HTERT RPE-1 (cell line): Measurements from ENCODE around the gene YAF2.
"Not testable (repeated sequence)": the region's sequence is repeated elsewhere in the genome, so short reads cannot be mapped to it uniquely, and the experiment has no call there.

Experiments
- in situ Hi-C: fragments of 300-500 bp; cut with MboI; formaldehyde crosslinking; loops from 4 replicates; pipeline ENCODE4 v1.14.3; 2020; ENCODE audit warnings: low sequenced_read_pairs

The YAF2 gene

GRCh38 chr12:42255221-42255865 lies 17.3 kb upstream of the YAF2 start:
- in situ Hi-C loops: no loop called here

- in situ Hi-C loops: not testable (repeated sequence)
Measured at GRCh38 chr12:42252645-42253044, 14.6 kb upstream of the YAF2 start.

DNA sequence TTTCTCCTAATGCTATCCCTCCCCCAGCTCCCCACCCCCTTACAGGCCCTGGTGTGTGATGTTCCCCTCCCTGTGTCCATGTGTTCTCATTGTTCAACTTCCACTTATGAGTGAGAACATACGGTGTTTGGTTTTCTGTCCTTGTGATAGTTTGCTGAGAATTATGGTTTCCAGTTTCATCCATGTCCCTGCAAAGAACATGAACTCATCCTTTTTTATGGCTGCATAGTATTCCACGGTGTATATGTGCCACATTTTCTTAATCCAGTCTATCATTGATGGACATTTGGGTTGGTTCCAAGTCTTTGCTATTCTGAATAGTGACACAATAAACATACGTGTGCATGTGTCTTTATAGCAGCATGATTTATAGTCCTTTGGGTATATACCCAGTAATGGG lies 11.0 kb upstream of the YAF2 start:
- in situ Hi-C loops: not testable (repeated sequence)

DNA sequence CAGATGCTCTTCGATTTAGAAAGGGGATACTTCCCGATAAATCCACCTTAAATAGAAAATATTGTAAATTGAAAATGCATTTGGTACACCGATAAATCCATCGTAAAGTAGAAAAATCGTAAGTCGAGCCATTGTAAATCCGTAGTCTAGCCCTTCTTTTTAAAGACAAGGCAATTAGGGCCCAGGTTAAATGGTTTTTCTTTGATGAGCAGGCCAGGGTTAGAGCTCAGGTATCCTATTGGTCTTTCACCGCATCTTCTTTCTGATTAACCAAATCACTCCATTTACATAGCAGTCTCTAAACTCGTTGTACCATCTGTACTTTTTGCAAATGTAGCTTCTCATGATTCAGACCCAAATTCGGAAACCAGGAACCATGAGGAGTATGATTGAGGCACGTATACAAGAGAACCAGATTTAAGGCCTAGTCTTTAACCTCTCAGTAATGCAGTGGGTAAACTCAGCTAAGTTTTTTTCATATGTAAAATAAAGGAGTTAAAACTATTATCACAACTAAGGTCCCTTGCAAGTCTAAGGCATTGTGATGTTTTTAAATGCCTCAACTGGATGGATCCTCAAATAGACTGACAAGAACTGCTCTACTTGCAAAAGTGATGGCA lies 2.2 kb upstream of the YAF2 start:
- in situ Hi-C loops: no loop called here

GRCh38 chr12:42237853-42238239 lies 202 bp downstream of the YAF2 start:
- in situ Hi-C loops: no loop called here

DNA sequence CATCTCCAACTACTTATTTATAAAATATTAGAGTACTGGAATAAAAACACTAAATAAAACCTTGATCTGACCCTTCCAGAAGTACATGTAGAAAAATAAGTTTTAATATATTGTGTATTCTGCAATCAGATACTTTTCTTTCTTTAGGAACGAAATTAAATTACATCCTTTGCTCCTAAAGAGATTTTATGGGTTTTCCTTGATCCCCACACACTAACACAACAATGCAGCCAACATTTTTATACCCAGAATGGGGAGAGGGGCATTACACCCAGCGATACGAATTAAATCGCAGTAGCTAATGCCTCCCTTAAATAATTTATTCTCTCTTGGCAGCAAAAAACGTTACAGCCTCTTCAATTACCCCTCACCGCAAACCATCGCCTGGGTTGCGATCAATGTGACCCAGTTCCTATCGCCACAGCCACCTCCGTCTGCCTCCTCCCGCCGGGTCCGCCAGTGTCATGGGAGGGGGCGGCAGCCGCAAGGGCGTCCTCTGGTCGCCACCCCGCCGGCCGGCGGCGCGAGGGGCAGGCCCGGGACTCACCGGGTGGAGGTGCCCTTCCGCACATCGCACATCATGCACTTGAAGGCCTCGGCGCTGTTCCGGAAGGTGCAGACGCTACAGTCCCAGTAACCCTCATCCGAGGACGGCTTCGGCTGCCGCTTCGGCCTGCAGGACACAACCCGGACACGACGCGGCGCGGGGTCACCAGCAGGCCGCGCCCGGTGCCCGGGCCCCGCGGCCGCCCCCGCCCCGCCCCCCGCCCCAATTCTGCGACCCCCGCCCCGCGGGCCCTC lies 796 bp downstream of the YAF2 start:
- in situ Hi-C loops: no loop called here

GRCh38 chr12:42236017-42236416 lies 2.0 kb downstream of the YAF2 start:
- in situ Hi-C loops: no loop called here

- in situ Hi-C loops: no loop called here
Measured at GRCh38 chr12:42235426-42235825, 2.6 kb downstream of the YAF2 start.

DNA sequence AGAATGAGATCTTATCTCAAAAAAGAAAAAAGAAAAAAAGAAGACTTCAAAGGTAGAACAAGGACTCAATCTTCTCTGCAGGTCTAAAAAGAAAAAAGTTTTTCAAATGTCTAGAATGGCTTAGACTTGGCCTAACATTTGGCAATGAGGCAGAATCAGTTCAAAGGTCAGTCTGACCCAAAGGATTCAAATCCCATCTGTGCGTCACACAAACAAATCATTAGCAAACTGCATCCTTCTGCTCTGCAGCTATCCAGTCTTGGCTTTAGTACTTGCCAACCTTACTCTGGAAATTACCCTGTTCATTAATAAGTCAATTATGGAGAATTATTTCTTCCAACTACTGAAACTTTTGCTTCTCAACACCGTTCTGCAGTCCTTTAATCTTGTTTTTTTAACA lies 3.1 kb downstream of the YAF2 start:
- in situ Hi-C loops: no loop called here

- in situ Hi-C loops: not testable (repeated sequence)
Measured at GRCh38 chr12:42227525-42227924, 10.5 kb downstream of the YAF2 start.

GRCh38 chr12:42224501-42224900 lies 13.5 kb downstream of the YAF2 start:
- in situ Hi-C loops: not testable (repeated sequence)

DNA sequence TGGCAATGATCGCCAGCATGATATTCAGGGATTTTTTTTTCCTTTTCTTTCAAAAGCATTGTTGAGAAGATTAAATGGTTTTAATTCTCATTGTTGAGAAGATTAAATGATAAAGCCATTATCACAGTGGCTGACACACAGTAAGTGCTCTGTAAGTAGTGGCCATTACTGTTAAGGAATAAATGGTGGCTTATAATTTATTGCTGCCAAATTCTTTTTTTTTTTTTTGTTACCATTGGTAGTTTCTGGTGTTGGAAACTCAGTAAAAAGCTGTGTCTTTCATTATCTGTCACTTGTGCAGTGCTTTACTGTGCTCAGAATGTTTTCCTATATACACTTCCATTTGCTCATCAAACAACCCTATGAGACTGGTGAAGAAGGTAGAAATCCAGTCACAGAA lies 15.3 kb downstream of the YAF2 start:
- in situ Hi-C loops: no loop called here

GRCh38 chr12:42221726-42222125 lies 16.3 kb downstream of the YAF2 start:
- in situ Hi-C loops: no loop called here

GRCh38 chr12:42217656-42218055 lies 20.4 kb downstream of the YAF2 start:
- in situ Hi-C loops: no loop called here

DNA sequence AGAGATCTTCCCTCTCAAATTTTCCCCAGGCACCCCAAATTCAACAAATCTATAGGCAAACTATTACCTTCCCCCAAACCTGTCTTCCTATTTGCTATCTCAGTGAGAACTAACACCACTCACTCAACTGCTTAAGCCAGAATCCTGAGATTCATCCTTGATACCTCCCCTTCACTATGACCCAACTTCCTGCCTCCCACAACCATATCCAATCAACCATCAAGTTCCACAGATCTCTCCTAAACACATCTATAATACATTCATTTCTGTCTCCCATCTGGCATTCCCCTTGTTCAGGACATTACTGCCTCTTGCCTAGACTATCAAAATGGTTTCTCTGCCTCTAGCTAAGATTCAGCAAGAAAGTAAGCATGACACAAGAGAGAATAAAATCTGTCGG lies 21.3 kb downstream of the YAF2 start:
- in situ Hi-C loops: no loop called here

GRCh38 chr12:42215759-42216158 lies 22.3 kb downstream of the YAF2 start:
- in situ Hi-C loops: not testable (repeated sequence)

- in situ Hi-C loops: no loop called here
Measured at GRCh38 chr12:42213954-42214426, 24.1 kb downstream of the YAF2 start.

- in situ Hi-C loops: no loop called here
Measured at GRCh38 chr12:42213023-42213422, 25.0 kb downstream of the YAF2 start.

- in situ Hi-C loops: no loop called here
Measured at GRCh38 chr12:42208574-42208973, 29.5 kb downstream of the YAF2 start.

DNA sequence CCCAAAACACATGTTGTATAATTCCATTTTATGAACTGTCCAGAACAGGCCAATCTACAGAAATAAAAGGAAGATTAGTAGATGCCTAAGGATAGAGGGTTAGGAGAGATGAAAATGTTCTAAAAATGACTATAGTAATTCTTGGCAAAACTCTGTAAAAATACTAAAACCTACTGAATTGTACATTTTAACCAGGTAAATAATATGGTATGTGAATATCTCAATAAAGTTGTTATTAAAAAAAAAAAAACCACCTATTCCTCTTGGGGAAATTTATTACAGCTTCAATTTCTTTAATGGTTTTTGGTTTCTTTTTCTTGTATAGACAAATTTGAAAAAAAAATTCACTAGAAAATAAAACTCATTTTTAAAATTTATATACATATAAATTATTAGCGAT lies 33.2 kb downstream of the YAF2 start:
- in situ Hi-C loops: no loop called here

DNA sequence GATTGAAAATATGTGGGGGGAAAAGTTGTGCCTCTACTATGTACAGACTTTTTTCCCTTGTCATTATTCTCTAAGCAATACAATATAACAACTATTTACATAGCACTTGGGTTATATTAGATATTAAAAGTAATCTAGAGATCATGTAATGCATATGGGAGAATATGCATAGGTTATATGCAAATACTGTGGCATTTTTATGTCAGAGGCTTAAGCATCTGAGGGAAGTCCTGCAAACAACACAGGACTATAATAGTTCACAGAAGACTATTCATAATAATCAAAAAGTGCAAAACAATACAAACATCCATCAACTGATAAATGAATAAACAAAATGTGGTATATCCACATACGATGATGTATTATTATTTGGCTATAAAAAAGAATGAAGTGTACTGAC lies 33.7 kb downstream of the YAF2 start:
- in situ Hi-C loops: no loop called here

DNA sequence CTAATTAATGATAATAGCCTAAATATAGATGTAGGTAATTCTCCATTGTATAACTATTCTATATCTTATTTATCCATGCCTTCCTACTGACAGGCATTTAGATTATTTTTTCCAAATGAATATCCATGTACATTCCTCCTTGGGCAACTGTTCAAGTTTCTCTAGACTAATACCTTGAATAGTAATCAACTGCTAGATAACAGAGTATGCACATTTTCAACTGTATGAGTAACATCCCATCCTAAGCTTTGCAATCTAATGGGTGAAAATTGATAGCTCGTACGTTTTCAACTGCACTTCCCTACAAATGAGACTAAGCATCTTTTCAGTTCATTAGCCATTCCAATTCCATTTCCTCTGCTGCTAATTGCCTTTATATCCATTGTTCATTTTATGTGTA lies 37.0 kb downstream of the YAF2 start:
- in situ Hi-C loops: no loop called here
